ENCODE results near the gene EXT2.

DNA sequence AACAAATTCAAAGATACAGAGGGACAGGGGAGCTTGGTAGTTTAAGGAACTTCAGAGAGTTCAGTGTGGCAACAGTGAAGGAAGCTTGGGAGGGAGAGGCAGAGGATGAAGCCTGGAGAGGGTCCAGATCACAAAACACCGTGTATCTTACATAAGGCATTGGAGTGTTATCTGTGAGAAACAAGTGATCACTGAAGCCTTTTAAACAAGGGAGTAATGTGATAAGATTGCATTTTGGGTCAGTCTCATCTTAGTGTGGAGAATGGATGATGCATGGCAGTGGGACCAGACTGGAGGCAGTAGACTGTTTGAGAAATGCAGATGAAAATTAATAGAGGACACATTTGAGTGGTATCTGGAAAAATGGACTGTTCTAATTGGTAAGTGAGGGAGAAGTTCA lies 79.4 kb downstream of the EXT2 start:
- TF ChIP-seq, protein P1, sequence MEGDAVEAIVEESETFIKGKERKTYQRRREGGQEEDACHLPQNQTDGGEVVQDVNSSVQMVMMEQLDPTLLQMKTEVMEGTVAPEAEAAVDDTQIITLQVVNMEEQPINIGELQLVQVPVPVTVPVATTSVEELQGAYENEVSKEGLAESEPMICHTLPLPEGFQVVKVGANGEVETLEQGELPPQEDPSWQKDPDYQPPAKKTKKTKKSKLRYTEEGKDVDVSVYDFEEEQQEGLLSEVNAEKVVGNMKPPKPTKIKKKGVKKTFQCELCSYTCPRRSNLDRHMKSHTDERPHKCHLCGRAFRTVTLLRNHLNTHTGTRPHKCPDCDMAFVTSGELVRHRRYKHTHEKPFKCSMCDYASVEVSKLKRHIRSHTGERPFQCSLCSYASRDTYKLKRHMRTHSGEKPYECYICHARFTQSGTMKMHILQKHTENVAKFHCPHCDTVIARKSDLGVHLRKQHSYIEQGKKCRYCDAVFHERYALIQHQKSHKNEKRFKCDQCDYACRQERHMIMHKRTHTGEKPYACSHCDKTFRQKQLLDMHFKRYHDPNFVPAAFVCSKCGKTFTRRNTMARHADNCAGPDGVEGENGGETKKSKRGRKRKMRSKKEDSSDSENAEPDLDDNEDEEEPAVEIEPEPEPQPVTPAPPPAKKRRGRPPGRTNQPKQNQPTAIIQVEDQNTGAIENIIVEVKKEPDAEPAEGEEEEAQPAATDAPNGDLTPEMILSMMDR (IDR thresholded peaks at IDR 0.05) = no peak
- no peak for TF ChIP-seq POLR2A (IDR thresholded peaks at IDR 0.05)
